Hepatocyte (in vitro differentiated cells): ENCODE measurements around the gene DOCK1. TPM values are rescaled to one million over a fixed set of nuclear protein-coding genes. Genes with fewer than 3 reads are reported as not detected.

ENCODE experiments used
- DNase-seq: peaks from one replicate; pipeline ENCODE4 v3.0.0-alpha.2; 2016; ENCODE audit warnings: low spot score
- H2AFZ ChIP-seq: fragments of 200-600 bp; sonication (generic); 2 replicates; pipeline ENCODE4 v1.6.0; 2016; ENCODE audit warnings: antibody characterized with exemption, mild to moderate bottlenecking
- H3K27ac ChIP-seq: fragments of 200-600 bp; sonication (generic); 2 replicates; pipeline ENCODE4 v1.5.1; 2016; ENCODE audit warnings: mild to moderate bottlenecking
- H3K27me3 ChIP-seq: fragments of 200-600 bp; sonication (generic); 2 replicates; pipeline ENCODE4 v1.6.1; 2016
- H3K36me3 ChIP-seq: fragments of 200-600 bp; sonication (generic); replicated peaks from 2 replicates; pipeline ENCODE4 v1.5.1; 2016; ENCODE audit warnings: low read depth; ENCODE audit not compliant: insufficient read depth
- H3K4me1 ChIP-seq: fragments of 200-600 bp; sonication (generic); 2 replicates; pipeline ENCODE4 v1.5.1; 2016; ENCODE audit warnings: mild to moderate bottlenecking, moderate library complexity; ENCODE audit not compliant: insufficient read depth
- H3K4me2 ChIP-seq: fragments of 200-600 bp; sonication (generic); 2 replicates; pipeline ENCODE4 v1.6.0; 2016
- H3K4me3 ChIP-seq: fragments of 200-600 bp; sonication (generic); 2 replicates; pipeline ENCODE4 v1.5.1; 2016; ENCODE audit warnings: mild to moderate bottlenecking
- H3K79me2 ChIP-seq: fragments of 200-600 bp; sonication (generic); 2 replicates; pipeline ENCODE4 v1.6.0; 2017; ENCODE audit warnings: mild to moderate bottlenecking
- H3K9me2 ChIP-seq: fragments of 200-600 bp; sonication (generic); replicated peaks from 2 replicates; pipeline ENCODE4 v1.6.0; 2017; ENCODE audit warnings: mild to moderate bottlenecking; ENCODE audit not compliant: insufficient read depth
- H3K9me3 ChIP-seq: fragments of 200-600 bp; sonication (generic); 2 replicates; pipeline ENCODE4 v1.5.1; 2016; ENCODE audit warnings: low read depth, mild to moderate bottlenecking
- H4K20me1 ChIP-seq: fragments of 200-600 bp; sonication (generic); 2 replicates; pipeline ENCODE4 v1.6.0; 2016; ENCODE audit warnings: mild to moderate bottlenecking; ENCODE audit not compliant: insufficient read depth, poor library complexity, severe bottlenecking
- CTCF ChIP-seq: fragments of 200-600 bp; sonication (generic); IDR thresholded peaks from 2 replicates; pipeline ENCODE4 v1.5.1; 2016; ENCODE audit warnings: antibody characterized with exemption, mild to moderate bottlenecking; ENCODE audit not compliant: poor library complexity
- EZH2 ChIP-seq: fragments of 200-600 bp; sonication (generic); IDR thresholded peaks from 2 replicates; pipeline ENCODE4 v1.6.1; 2016; ENCODE audit warnings: antibody characterized with exemption, mild to moderate bottlenecking, borderline replicate concordance
- EZH2phosphoT487 ChIP-seq: fragments of 200-600 bp; sonication (generic); IDR thresholded peaks from one replicate; pipeline ENCODE4 v1.6.1; 2018; ENCODE audit warnings: antibody characterized with exemption, mild to moderate bottlenecking, low read depth, moderate library complexity; ENCODE audit not compliant: unreplicated experiment, severe bottlenecking
- WGBS: methylation state at CpG from one replicate; pipeline ENCODE4 v1.1.6; 2016; ENCODE audit warnings: low lambda C conversion rate; ENCODE audit errors: missing lambda C conversion rate; 5-methylcytosine and 5-hydroxymethylcytosine counted together
- polyA plus RNA-seq: library from polyadenylated mRNA; unstranded; fragments of >200 nt; fragmentation: Nextera tagmentation; extraction: Ambion mirVana; gene quantifications from 2 replicates; pipeline ENCODE4 v1.2.1, GENCODE V29; 2016
- total RNA-seq: library from RNA; depleted of rRNA; stranded (reverse); fragments of >200 nt; gene quantifications from 2 replicates; pipeline ENCODE4 v1.2.3, GENCODE V29; 2014

Gene DOCK1
- total and polyA plus RNA-seq, 2 experiments from 2014 or later: 16.0 to 55.5 TPM

DNA sequence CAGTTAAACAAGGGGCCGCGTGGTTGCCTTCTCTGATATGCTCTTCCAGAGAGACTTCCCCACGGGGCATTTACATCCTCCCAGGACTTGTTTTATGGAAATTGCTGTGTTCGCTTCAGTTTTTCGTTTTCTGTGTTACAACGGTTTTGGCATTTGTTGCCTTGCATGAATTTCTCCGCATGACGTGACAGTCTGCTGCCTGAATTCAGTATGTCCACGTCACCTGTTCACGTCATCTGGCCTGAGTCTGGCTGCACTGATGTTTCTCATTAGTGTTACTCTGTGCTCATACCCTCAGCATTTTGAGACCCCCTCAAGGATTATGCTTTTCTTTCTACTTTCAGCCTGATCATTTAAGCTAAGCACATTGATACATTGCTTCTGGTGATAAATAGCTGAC is 340.2 kb downstream of the DOCK1 start:
- Histone ChIP-seq H3K4me3 (no peak overlapping the region), H3K4me2 (no peak overlapping the region), H4K20me1 (no peaks in the 10 kb centered on the region), H3K36me3 (no peaks in the 10 kb centered on the region), H3K79me2 (no peaks in the 10 kb centered on the region), H3K9me2 (no peaks in the 10 kb centered on the region), H3K4me1 (no peaks in the 10 kb centered on the region), H2AFZ (no peak overlapping the region), H3K27me3 (no peaks in the 10 kb centered on the region), H3K9me3 (no peaks in the 10 kb centered on the region), H3K27ac (no peak overlapping the region)
- WGBS: 72% methylated on average over 10 of the region's 10 CpGs
- DNase-seq: no peak
- TF ChIP-seq EZH2: no peak
- no peak for TF ChIP-seq CTCF
- TF ChIP-seq EZH2phosphoT487: no peak

DNA sequence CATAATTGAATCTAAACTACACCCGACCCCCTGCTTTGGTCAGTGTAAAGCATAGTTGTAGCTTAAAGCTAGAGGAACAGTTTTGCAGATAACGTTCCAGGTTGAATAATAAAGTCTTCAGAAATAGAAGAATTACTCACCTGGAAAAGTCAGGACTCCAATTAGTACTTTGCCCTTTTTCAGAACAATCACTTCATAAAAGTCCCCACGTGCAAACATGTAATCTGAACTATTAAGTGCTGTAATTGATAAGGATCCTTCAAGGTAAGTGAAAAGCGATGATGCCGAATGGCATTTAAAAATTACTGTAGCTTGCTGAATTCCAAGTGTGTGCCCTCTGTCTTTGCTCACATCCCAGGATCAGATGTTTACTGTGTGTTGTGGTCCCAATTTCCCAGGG is 344.8 kb downstream of the DOCK1 start:
- 62% methylated on average over 5 of the region's 5 CpGs for WGBS

DNA sequence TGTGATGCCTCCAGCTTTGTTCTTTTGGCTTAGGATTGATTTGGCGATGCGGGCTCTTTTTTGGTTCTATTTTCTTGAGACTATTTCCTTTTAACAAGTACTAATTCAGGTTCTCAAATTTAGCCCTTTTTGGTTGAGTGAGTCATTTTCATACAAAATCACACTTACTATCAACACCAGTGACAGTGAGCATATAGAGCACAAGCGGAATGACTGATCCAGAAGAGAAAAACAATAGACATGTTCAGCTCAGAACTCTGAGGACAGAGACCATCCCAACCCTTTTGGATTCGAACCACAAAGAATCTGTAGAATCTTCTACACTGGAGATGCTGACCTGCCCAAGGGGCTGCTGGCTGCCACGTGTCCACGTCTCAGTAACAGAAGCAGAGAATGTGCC is 347.6 kb downstream of the DOCK1 start:
- Histone ChIP-seq H2AFZ (no peak overlapping the region), H3K9me3 (no peaks in the 10 kb centered on the region), H3K79me2 (no peaks in the 10 kb centered on the region), H4K20me1 (no peaks in the 10 kb centered on the region), H3K4me2 (no peak overlapping the region), H3K4me3 (no peak overlapping the region), H3K4me1 (no peaks in the 10 kb centered on the region), H3K9me2 (no peaks in the 10 kb centered on the region), H3K27ac (no peak overlapping the region), H3K27me3 (no peaks in the 10 kb centered on the region), H3K36me3 (no peaks in the 10 kb centered on the region)
- no peak for DNase-seq
- WGBS: 96% methylated on average over 6 of the region's 6 CpGs
- TF ChIP-seq EZH2: no peak
- TF ChIP-seq EZH2phosphoT487: no peak
- no peak for TF ChIP-seq CTCF

More for the DNA sequence above, 344.8 kb downstream of the DOCK1 start:
- Histone ChIP-seq H3K4me3 (no peak overlapping the region), H3K79me2 (no peaks in the 10 kb centered on the region), H4K20me1 (no peaks in the 10 kb centered on the region), H2AFZ (no peak overlapping the region), H3K36me3 (no peaks in the 10 kb centered on the region), H3K9me2 (no peaks in the 10 kb centered on the region), H3K9me3 (no peaks in the 10 kb centered on the region), H3K4me2 (no peak overlapping the region), H3K4me1 (no peaks in the 10 kb centered on the region), H3K27me3 (no peaks in the 10 kb centered on the region), H3K27ac (peak overlapping the region; percentile 47)
- DNase-seq: peak; percentile 17
- TF ChIP-seq EZH2 (no peak), CTCF (no peak), EZH2phosphoT487 (no peak)

GRCh38 chr10:127254276-127254675 is 349.0 kb downstream of the DOCK1 start:
- H3K4me1 ChIP-seq: no peaks in the 10 kb centered on the region
- H3K79me2 ChIP-seq: no peaks in the 10 kb centered on the region
- H3K27ac ChIP-seq: no peak overlapping the region
- WGBS: 69% methylated on average over 3 of the region's 3 CpGs
- no peak for DNase-seq
- no peak overlapping the region for H3K4me2 ChIP-seq
- TF ChIP-seq CTCF: no peak
- TF ChIP-seq EZH2phosphoT487: no peak
- TF ChIP-seq EZH2: no peak
- H3K9me2 ChIP-seq: no peaks in the 10 kb centered on the region
- no peaks in the 10 kb centered on the region for H3K27me3 ChIP-seq
- no peaks in the 10 kb centered on the region for H4K20me1 ChIP-seq
- no peaks in the 10 kb centered on the region for H3K36me3 ChIP-seq
- no peak overlapping the region for H3K4me3 ChIP-seq
- no peaks in the 10 kb centered on the region for H3K9me3 ChIP-seq
- no peak overlapping the region for H2AFZ ChIP-seq
